CD4-positive, alpha-beta T cell (primary cell): ENCODE data around the gene AGXT. TPM values are rescaled to one million over a fixed set of nuclear protein-coding genes. Genes with fewer than 3 reads are reported as not detected.

Source experiments
- ATAC-seq: fragments of 200-7000 bp; cut with Tn5 transposase; one replicate; pipeline ENCODE4 v1.10.0; 2022; ENCODE audit warnings: mild to moderate bottlenecking; ENCODE audit not compliant: poor library complexity
- CTCF ChIA-PET: fragments of 350-600 bp; sonication (Branson Sonifier 250); formaldehyde crosslinking; loops from one replicate; lab custom pipeline; 2021; ENCODE audit warnings: antibody characterized with exemption, inconsistent platforms; lab: Charles Lee
- POLR2A ChIA-PET: fragments of 350-600 bp; sonication (Branson Sonifier 250); formaldehyde crosslinking; loops from one replicate; lab custom pipeline; 2021; ENCODE audit warnings: antibody characterized with exemption, inconsistent platforms; lab: Charles Lee
- DNase-seq, 14 experiments: peaks; one replicate each; pipeline ENCODE4 v3.0.0-alpha.2; 2013 to 2020; ENCODE audit warnings: mixed read lengths in 2 of 14
- H3K27ac ChIP-seq, 2 donors: one replicate each; pipeline versions ENCODE4 v1.5.1 to v1.7.0; 2013; ENCODE audit warnings: low read length in 2 of 2, low read depth in 1 of 2, mild to moderate bottlenecking in 1 of 2
- H3K27me3 ChIP-seq, 2 experiments: 1 replicate in 1 of 2; 2 replicates in 1 of 2; pipeline versions ENCODE4 v1.6.1 to v1.7.0; 2013; ENCODE audit warnings: low read length in 2 of 2, control low read depth in 1 of 2, mild to moderate bottlenecking in 1 of 2, moderate library complexity in 1 of 2; ENCODE audit not compliant: insufficient read depth in 2 of 2, control insufficient read depth in 1 of 2
- H3K36me3 ChIP-seq: one replicate; pipeline ENCODE4 v1.6.1; 2013; ENCODE audit warnings: low read length, control low read depth; ENCODE audit not compliant: insufficient read depth
- H3K4me1 ChIP-seq: one replicate; pipeline ENCODE4 v1.6.1; 2013; ENCODE audit warnings: low read length, control low read depth; ENCODE audit not compliant: insufficient read depth
- H3K4me3 ChIP-seq: one replicate; pipeline ENCODE4 v1.5.1; 2013; ENCODE audit warnings: mild to moderate bottlenecking, low read length, moderate library complexity
- H3K9me3 ChIP-seq, 2 experiments: 1 replicate in 1 of 2; 2 replicates in 1 of 2; pipeline versions ENCODE4 v1.6.1 to v1.7.0; 2013; ENCODE audit warnings: low read length in 2 of 2, mild to moderate bottlenecking in 2 of 2, control low read depth in 1 of 2, moderate library complexity in 1 of 2; ENCODE audit not compliant: control insufficient read depth in 1 of 2, insufficient read depth in 1 of 2
- H3K27ac Mint-ChIP-seq: one replicate; pipeline ENCODE4 v1.8.0; 2020; ENCODE audit warnings: mixed read lengths
- H3K27me3 Mint-ChIP-seq: one replicate; pipeline ENCODE4 v1.8.0; 2021; ENCODE audit warnings: mixed read lengths
- H3K36me3 Mint-ChIP-seq: one replicate; pipeline ENCODE4 v1.8.0; 2021; ENCODE audit warnings: low read depth, mixed read lengths
- H3K4me1 Mint-ChIP-seq: one replicate; pipeline ENCODE4 v1.8.0; 2021; ENCODE audit warnings: low read depth, mixed read lengths
- H3K4me3 Mint-ChIP-seq: one replicate; pipeline ENCODE4 v1.8.0; 2020; ENCODE audit warnings: mild to moderate bottlenecking, mixed read lengths
- H3K9me3 Mint-ChIP-seq: one replicate; pipeline ENCODE4 v1.8.0; 2020; ENCODE audit warnings: mixed read lengths
- intact Hi-C, 2 experiments: fragments of 100-400 bp; cut with DNase I in 1 of 2; cut with micrococcal nuclease in 1 of 2; formaldehyde crosslinking; loops; one replicate each; pipeline versions ENCODE4 v1.15.1 to v1.9.0; 2023 to 2025; cut with DNase I, micrococcal nuclease
- total RNA-seq, 174 experiments: library from RNA in 2 of 174; stranded (reverse) in 2 of 174; gene quantifications; one replicate each; pipeline ENCODE4 v1.2.3 and lab custom pipeline; 2021 to 2026
- TF ChIP-seq, protein P1 (sequence below): fragments of 200-600 bp; IDR thresholded peaks from one replicate; pipeline ENCODE4 v1.8.0; 2022; ENCODE audit warnings: antibody characterized with exemption, mild to moderate bottlenecking

The AGXT gene
- total RNA-seq, 2 experiments from 2014 or later: not detected

DNA sequence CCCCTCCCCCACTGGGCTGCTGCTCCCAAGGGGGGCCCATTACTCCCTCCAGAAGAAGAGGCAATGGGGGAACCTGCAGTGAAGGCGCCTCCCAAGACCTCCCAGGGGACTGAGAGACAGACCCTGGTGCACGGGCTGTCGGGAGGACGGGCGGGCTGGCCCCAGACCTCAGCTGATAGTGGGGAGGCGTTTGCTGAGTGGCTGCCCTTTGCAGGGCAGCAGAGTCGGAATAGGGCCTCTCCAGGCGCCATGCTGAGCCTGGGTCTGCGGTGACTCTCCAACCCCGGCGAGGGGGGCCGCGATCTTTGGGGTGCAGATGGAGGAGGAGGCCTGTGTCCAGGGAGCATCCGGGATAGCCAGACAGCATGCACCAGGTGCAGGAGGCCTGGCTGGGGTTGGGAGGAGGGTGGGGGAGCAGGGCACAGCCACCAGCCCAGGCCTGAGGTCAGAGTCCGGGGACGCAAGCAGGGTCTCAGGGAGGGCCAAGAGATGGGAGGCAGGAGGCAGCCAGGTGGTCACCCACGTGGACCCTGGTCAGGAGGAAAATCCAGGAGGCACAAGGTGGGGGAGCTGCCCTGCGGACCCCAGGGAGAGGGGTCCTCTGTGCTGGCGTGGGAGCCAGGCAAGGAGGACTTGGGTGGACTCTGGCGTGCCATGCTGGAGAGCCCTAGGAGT, 48.5 kb downstream of the AGXT start:
- peaks cover 10% of the 10 kb centered on the region for H3K27me3 Mint-ChIP-seq
- no peak for ATAC-seq
- H3K36me3 Mint-ChIP-seq: no peaks in the 10 kb centered on the region
- Histone ChIP-seq H3K27me3 (peaks cover 27 to 31% of the 10 kb centered on the region in 2 experiments), H3K27ac (no peak overlapping the region), H3K4me3 (no peak overlapping the region), H3K4me1 (peaks cover 3% of the 10 kb centered on the region), H3K9me3 (peaks cover 0 to 4% of the 10 kb centered on the region in 2 experiments), H3K36me3 (no peaks in the 10 kb centered on the region)
- TF ChIP-seq, protein P1, sequence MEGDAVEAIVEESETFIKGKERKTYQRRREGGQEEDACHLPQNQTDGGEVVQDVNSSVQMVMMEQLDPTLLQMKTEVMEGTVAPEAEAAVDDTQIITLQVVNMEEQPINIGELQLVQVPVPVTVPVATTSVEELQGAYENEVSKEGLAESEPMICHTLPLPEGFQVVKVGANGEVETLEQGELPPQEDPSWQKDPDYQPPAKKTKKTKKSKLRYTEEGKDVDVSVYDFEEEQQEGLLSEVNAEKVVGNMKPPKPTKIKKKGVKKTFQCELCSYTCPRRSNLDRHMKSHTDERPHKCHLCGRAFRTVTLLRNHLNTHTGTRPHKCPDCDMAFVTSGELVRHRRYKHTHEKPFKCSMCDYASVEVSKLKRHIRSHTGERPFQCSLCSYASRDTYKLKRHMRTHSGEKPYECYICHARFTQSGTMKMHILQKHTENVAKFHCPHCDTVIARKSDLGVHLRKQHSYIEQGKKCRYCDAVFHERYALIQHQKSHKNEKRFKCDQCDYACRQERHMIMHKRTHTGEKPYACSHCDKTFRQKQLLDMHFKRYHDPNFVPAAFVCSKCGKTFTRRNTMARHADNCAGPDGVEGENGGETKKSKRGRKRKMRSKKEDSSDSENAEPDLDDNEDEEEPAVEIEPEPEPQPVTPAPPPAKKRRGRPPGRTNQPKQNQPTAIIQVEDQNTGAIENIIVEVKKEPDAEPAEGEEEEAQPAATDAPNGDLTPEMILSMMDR: no peak
- H3K4me3 Mint-ChIP-seq: no peak overlapping the region
- intact Hi-C loops: loop anchor here (10.0 kb wide), 2 partner anchors 158 to 238 kb away; partner anchors contain the start of gene PPP1R7 (in 1 of the 2)
- H3K9me3 Mint-ChIP-seq: no peaks in the 10 kb centered on the region
- POLR2A ChIA-PET: no interaction called here
- H3K27ac Mint-ChIP-seq: no peak overlapping the region
- DNase-seq: peak in 1 of 14 experiments; percentile 5
- CTCF ChIA-PET: no interaction called here
- H3K4me1 Mint-ChIP-seq: no peaks in the 10 kb centered on the region

DNA sequence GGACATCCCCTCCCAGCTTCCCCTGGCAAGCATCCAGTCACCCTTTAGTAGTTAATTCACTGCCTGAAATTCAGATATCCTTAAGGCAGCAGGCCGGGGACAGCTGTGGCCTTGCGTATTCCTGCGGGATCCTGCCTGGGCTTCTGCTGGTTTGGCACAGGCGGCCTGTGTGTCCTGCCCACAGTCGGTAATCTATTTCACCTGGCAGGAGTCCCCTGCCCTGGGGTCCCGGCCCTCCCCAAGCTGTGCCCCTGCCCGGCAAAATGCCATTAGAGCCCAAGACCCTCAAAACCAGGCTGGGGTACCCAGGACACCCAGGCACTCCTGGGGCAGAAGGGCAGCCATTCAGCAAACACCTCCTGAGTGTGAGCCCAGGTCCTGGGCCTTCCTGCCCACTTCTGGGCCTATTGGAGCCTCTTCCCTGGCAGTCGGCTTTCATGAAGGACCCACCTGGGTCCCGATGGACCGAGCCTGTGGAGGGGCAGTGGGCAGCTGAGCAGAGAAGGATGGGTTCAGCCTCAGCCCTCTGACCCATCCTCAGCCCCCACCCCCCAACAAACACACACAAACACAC, 49.1 kb downstream of the AGXT start:
- Mint-ChIP-seq H3K4me1 (no peaks in the 10 kb centered on the region), H3K36me3 (no peaks in the 10 kb centered on the region), H3K27ac (no peak overlapping the region), H3K9me3 (no peaks in the 10 kb centered on the region), H3K27me3 (peaks cover 4% of the 10 kb centered on the region), H3K4me3 (no peak overlapping the region)
- POLR2A ChIA-PET: no interaction called here
- TF ChIP-seq, protein P1: no peak
- no peak overlapping the region for H3K27ac ChIP-seq
- H3K4me1 ChIP-seq: peaks cover 3% of the 10 kb centered on the region
- CTCF ChIA-PET: no interaction called here
- peak in 3 of 14 experiments; percentile 1 to 28 (median 4) for DNase-seq
- peaks cover 27 to 31% of the 10 kb centered on the region in 2 experiments for H3K27me3 ChIP-seq
- ATAC-seq: no peak
- no peaks in the 10 kb centered on the region for H3K36me3 ChIP-seq
- intact Hi-C loops: loop anchor here (10.0 kb wide), 2 partner anchors 157 to 237 kb away; partner anchors contain the start of gene PPP1R7 (in 1 of the 2)
- H3K9me3 ChIP-seq: peaks cover 0 to 4% of the 10 kb centered on the region in 2 experiments
- no peak overlapping the region for H3K4me3 ChIP-seq

GRCh38 chr2:240918258-240919091, 49.9 kb downstream of the AGXT start:
- peaks cover 3% of the 10 kb centered on the region for H3K4me1 ChIP-seq
- H3K27me3 ChIP-seq: peaks cover 26 to 27% of the 10 kb centered on the region in 2 experiments
- Mint-ChIP-seq H3K4me3 (no peak overlapping the region), H3K27ac (no peak overlapping the region), H3K36me3 (no peaks in the 10 kb centered on the region), H3K4me1 (no peaks in the 10 kb centered on the region), H3K9me3 (no peaks in the 10 kb centered on the region), H3K27me3 (peaks cover 4% of the 10 kb centered on the region)
- H3K9me3 ChIP-seq: peaks cover 0 to under 1% of the 10 kb centered on the region in 2 experiments
- H3K27ac ChIP-seq: no peak overlapping the region
- POLR2A ChIA-PET: no interaction called here
- no peak overlapping the region for H3K4me3 ChIP-seq
- TF ChIP-seq, protein P1: no peak
- intact Hi-C loops: loop anchor here (10.0 kb wide), 2 partner anchors 156 to 236 kb away; partner anchors contain the start of gene PPP1R7 (in 1 of the 2)
- DNase-seq (peak in 3 of 14 experiments; percentile 0 to 24 (median 3)), ATAC-seq (no peak)
- CTCF ChIA-PET: no interaction called here
- H3K36me3 ChIP-seq: no peaks in the 10 kb centered on the region
